ENCODE measurements around the gene MAGI2. TPM values are rescaled to one million over a fixed set of nuclear protein-coding genes. Genes with fewer than 3 reads are reported as not detected.

The MAGI2 gene
- polyA plus RNA-seq, 1 experiment, result 0.81 TPM

GRCh38 chr7:77993838-77994237 lies 1459.6 kb downstream of the MAGI2 start:
- no peak for TF ChIP-seq CTCF (IDR thresholded peaks at IDR 0.05; ENCODE audit: insufficient read depth, low read depth, low read length)
- ChIA-PET CTCF (no interaction called here), POLR2A (no interaction called here)
- no peak for DNase-seq (ENCODE audit: low read depth)
- Histone ChIP-seq H3K27me3 (ENCODE audit: control insufficient read depth, insufficient read depth, low read length) (no peaks in the 10 kb centered on the region; the same call in none of the 2 replicates), H3K4me3 (ENCODE audit: low read depth, low read length) (no peak overlapping the region), H3K36me3 (ENCODE audit: control insufficient read depth, insufficient read depth, low read length) (no peaks in the 10 kb centered on the region)

GRCh38 chr7:77991656-77992055 lies 1461.8 kb downstream of the MAGI2 start:
- POLR2A ChIA-PET, result no interaction called here

GRCh38 chr7:77989981-77990566 lies 1463.4 kb downstream of the MAGI2 start:
- Histone ChIP-seq H3K27me3 (ENCODE audit: control insufficient read depth, insufficient read depth, low read length) (no peaks in the 10 kb centered on the region; the same call in none of the 2 replicates), H3K36me3 (ENCODE audit: control insufficient read depth, insufficient read depth, low read length) (no peaks in the 10 kb centered on the region), H3K4me3 (ENCODE audit: low read depth, low read length) (no peak overlapping the region)
- ChIA-PET POLR2A (no interaction called here), CTCF (interaction anchor here (0.9 kb wide), 1 partner anchor 10 kb away, joined by 3 read pairs; no protein-coding TSS in a partner anchor)
- DNase-seq (ENCODE audit: low read depth), result no peak
- no peak for TF ChIP-seq CTCF (IDR thresholded peaks at IDR 0.05; ENCODE audit: insufficient read depth, low read depth, low read length)

More at GRCh38 chr7:77991656-77992055, 1461.8 kb downstream of the MAGI2 start:
- H3K36me3 ChIP-seq (ENCODE audit: control insufficient read depth, insufficient read depth, low read length), result no peaks in the 10 kb centered on the region
- H3K27me3 ChIP-seq (ENCODE audit: control insufficient read depth, insufficient read depth, low read length), result no peaks in the 10 kb centered on the region; the same call in none of the 2 replicates
- CTCF ChIA-PET, result no interaction called here
- H3K4me3 ChIP-seq (ENCODE audit: low read depth, low read length), result no peak overlapping the region
- DNase-seq (ENCODE audit: low read depth), result no peak
- no peak for TF ChIP-seq CTCF (IDR thresholded peaks at IDR 0.05; ENCODE audit: insufficient read depth, low read depth, low read length)

GRCh38 chr7:77985974-77986339 lies 1467.5 kb downstream of the MAGI2 start:
- DNase-seq (ENCODE audit: low read depth), result no peak
- Histone ChIP-seq H3K4me3 (ENCODE audit: low read depth, low read length) (no peak overlapping the region), H3K27me3 (ENCODE audit: control insufficient read depth, insufficient read depth, low read length) (no peaks in the 10 kb centered on the region), H3K36me3 (ENCODE audit: control insufficient read depth, insufficient read depth, low read length) (no peaks in the 10 kb centered on the region)
- no peak for TF ChIP-seq CTCF (IDR thresholded peaks at IDR 0.05; ENCODE audit: insufficient read depth, low read depth, low read length)
- POLR2A ChIA-PET, result no interaction called here
- CTCF ChIA-PET, result no interaction called here

- TF ChIP-seq CTCF (IDR thresholded peaks at IDR 0.05; ENCODE audit: insufficient read depth, low read depth, low read length), result no peak
- Histone ChIP-seq H3K4me3 (ENCODE audit: low read depth, low read length) (no peak overlapping the region), H3K27me3 (ENCODE audit: control insufficient read depth, insufficient read depth, low read length) (no peaks in the 10 kb centered on the region), H3K36me3 (ENCODE audit: control insufficient read depth, insufficient read depth, low read length) (no peaks in the 10 kb centered on the region)
- DNase-seq (ENCODE audit: low read depth), result no peak
- ChIA-PET CTCF (no interaction called here), POLR2A (no interaction called here)
Observed at GRCh38 chr7:77985232-77985973, 1468.1 kb downstream of the MAGI2 start.

Measured in BJ (cell line).